KG1 (cell line): Measurements from ENCODE around the gene DPCD.

ENCODE experiments used
- DNase-seq: peaks from one replicate; lab custom pipeline; 2025; lab: John Stamatoyannopoulos, UW

Gene DPCD

DNA sequence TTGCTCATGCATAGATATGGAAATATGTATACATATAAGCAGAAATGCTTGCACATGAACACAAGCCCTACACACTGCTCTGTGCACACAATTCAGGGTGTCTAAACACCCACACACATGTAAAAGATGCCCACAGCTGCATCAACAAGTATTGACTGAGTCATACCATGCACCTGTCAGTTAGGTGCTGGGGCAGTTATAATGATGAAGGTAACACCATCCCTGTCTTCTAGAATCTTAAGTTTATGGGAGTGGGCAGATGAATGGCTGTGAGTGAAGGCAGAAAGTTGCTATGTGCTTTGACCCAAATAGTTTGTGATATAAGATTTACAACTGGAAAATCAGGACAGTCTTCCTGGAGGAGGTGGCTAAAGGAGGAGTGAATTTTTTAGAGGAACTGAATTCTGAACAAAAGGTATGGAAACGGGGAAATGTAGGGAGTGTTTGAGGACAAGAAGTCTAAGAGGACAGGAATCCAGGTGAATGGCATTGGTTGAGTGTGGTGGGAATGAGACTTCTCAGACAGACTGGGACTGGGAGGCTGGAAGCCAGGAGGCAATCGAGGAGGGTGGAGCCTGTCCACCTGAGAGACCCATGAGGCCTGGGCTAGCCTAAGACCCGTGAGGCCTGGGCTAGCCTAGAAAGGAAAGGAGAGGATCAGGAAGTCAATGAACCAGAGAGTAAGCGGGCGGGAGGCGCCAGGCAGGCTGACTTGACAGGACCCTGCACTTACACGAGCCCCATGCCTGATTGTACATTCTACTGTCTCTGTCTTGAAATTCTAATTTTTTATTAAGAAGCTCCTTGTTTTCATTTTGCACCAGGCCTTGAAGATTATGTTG lies 20.7 kb upstream of the DPCD start:
- no peak for DNase-seq

DNA sequence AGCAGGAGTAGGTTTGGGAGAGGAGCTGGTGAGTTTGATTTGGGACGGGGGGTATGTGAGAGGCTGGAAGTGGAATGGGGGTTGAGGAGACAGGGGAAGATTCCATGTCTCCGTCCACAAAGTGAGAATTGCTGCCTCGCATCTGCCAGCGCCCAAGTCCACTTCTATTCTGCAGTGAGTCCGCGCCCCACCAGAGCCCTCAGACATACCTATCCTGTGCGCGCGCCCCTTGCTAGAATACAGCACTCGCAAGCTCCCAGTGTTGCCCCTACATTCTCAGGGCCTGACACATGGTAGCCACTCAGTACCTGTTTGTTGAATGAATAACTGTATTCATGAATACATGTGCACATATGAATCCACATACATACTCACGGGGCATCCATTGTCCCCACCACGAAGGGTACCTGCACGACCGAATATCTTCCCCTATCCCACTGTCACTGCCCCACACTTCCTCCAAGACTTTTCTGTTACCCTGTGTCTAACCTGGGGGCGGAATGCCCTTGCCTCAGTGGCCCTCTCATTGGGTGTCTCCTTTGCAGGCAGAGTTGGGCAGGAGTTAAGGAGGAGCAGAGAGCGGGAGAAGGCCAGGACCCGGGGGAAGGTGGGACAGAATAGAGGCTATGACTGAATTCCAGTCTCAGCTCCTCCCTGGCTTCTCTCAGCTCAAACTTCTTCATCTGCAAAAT lies 19.9 kb upstream of the DPCD start:
- DNase-seq, result no peak

DNA sequence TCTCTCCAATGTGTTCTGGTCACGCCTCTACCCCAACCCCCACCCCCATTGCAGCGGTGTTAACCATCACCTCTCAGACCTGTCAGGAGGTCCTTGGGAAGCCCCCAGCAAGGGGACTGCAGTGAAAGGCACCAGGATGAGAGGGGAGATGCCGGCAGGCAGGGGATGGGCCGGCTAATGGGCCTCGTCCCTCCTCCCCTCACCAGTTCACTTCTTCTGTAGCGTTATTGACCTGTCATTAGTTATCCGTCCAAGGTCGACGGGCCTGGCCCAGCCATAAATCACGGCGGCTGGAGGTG lies 18.8 kb upstream of the DPCD start:
- no peak for DNase-seq

DNA sequence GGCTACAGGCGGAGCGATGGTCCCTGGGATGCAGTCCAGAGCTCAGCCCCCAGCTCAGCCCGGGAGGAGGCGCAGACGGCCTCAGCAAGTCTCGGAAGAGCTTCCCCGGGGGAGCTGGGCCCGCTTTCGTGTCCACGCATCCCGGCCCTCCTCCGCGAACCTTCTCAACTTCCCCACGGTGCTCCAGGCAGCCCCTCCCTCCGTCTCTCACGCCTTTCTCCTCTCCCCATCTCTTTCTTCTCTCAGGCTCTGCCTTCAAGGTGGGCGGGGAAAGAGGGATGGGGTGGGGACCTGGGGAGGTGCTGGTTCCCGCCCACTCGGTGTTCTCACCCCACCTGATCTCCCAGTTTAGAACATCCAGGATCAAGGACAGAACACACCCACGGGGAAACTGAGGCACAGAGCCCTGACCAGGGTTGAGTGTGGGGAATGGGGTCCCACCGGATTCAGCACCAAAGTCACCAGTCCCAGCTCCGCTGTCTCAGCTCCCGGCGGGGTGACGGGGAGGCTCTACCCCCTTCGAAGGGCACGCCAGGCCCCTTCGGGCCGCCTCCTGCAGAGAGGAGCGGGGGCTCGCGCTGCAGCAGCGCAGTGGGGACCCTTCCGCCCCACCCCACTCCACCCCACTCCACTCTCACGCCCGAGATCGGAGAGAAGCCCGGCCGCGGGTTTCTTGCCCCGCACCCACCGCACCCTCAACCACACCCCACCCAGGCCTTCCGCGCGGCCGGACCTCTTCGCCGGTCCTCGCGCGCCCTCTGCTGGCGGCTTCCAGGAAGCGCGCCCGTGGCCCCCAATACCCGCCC lies 18.3 kb upstream of the DPCD start:
- peak; percentile 35 for DNase-seq

GRCh38 chr10:101570428-101571270 lies 17.5 kb upstream of the DPCD start:
- no peak for DNase-seq

DNA sequence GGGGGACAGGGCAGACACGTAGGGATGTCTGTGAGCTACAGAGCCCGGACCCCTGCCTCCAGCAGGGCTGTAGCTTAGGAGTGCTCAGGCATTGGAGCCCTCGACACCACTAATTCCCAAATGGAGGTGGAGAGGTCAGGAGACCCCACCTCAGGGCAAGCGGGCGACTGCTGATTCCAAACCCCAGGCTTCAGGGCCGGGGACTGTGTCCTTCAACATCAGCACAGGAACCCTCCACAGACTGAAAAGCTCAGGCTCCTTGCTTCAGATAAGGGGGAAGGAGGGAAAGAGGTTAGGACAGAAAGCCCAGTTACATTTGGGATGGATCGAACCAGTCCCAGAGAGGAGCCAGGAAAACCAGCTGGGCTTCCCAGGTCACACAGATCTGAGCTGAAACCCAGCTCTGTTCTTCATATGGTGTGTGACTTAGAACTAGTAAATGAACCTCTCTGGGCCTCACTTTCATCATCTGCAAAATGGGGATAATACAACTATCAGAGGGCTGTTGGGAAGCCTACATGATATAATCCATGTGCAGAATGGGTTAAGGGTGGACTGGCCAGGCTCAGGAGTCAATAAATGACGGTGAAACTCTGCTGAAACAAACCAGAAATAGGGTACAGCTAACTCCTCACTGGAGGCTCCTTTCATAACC lies 16.7 kb upstream of the DPCD start:
- no peak for DNase-seq

DNA sequence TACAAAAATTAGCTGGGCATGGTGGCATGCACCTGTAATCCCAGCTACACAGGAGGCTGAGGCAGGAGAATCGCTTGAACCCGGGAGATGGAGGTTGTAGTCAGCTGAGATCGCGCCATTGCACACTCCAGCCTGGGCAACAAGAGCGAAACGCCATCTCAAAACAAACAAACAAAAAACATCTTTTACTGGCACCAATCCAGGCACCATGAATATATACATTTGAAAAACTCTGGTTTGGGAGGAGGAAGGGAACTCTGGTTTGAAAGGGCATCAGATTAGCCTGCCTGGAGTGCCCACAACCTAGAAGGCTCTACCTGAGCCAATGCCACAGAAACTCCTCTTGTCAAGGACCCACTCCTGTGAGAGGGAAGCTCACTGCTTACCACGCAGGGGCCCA lies 16.0 kb upstream of the DPCD start:
- DNase-seq, result no peak

- no peak for DNase-seq
These were observed 15.3 kb upstream of the DPCD start for GRCh38 chr10:101572785-101573184.

DNA sequence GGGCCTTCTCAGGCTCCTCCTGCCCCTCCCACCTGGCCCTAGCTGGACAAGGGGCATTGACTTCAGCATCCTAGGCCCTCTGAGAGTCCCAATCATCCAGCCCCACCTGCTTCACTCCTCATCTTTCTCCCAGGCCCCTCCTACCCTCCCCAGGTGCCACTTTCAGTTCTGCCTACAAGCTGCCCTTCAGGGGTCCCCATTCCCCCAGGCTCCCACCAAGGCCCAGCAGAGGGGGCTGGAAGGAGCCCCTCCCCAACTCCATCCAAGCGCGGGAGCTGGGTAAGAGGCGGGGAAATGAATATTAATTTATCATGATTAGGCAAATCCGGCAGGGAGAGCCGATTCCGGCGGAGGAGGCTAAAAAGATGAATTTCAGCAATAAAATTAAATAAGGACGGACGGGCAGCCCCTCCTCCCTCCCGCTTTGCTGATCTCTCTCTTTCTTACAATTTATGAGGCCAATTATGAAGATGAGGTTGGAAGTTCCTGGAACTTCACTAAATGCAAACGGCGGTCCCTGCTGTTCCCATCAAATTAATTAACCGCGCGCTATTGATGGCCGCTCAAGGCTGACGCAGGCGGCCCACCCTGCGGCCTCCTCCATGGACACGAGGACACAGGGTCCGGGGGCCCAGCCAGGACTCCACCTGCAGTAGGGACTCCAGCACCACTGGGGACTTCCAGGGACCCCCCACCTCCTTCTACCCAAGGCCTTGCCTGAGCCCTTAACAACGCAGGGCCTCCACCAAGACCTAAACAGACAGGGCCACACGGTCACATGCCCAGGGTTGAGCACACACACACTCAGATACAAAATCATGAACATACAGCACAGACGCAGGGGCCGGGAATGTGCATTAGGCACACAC lies 14.0 kb upstream of the DPCD start:
- no peak for DNase-seq

GRCh38 chr10:101575091-101575490 lies 13.0 kb upstream of the DPCD start:
- DNase-seq, result no peak

- DNase-seq, result no peak
These were observed 12.4 kb upstream of the DPCD start for GRCh38 chr10:101575580-101576210.

DNA sequence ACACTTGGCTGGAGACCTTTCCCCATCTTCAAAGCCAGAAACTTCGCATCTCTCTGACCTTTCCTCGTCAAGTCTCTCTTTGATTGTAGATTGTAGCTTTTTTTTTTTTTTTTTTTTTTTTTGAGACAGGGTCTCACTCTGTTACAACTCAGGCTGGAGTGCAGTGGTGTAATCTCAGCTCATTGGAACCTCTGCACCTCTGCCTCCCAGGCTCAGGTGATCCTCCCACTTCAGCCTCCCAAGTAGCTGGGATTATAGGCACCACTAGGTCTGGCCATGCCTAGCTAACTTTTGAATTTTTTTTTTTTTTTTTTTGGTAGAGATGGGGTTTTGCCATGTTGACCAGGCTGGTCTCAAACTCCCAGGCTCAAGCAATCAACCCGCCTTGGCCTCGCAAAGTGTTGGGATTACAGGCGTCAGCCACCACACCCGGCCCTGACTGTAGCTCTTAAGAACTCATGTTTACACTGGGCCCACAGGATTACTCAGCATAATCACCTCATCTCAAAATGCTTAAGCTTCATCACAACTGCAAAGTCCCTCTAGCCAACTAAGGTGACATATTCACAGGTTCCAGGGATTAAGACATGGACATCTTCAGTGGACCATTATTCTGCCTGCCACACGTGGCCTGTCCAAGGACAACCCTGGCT lies 11.8 kb upstream of the DPCD start:
- no peak for DNase-seq

DNA sequence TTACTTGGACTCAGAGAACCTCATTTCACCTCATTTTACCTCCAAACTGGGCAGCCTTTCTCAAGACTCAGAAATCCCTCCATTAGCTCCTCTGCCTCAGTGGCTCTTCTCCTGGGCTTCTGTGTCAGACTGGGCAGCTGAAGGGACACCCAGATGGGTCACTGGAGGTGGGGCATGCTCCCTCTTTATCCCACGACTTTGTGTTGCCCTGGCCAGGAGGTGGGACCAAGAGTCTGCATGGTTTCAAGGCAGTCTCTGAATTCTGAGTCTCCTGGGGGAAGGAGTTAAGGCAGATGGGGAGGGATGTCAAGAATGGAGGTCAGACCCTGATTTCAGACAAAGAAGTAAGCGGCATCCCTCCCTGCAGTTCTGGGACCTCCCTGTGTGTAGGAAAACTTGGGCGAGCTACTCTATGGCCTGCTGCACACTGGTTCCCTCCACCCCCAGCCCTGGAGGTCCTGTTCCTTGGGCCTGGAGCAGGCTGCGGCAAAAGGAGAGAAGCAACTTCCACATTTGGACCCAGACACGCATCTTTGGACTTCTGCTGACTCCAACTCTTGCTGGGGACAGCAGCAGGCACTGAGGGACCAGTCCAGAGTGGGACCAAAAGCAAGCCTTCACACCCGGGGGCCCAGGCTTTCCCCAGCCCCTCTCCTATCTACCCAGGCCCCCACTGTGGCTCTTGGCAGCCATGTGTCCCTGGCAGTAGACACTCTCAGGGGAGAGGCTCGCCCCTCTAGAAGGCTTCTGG lies 10.8 kb upstream of the DPCD start:
- no peak for DNase-seq

DNA sequence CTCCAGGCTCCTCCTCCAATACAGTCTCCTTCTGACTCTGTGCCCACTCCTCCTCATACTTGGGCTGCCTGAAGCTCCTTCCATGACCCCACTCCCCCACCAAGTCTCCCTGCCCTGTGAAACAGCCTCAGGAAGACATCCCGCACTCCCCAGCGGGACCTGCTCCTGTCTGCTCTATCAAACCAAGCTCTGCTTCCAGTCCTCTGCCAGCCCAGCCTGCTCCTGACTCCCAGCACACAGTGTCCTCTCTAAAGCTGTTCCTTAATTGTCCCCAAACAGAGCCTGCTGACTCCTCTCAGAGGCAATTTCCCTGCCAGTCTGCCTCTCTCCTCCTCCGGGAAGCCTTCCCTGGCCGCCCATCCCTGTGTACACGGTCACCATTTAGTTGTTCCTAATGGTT lies 9.9 kb upstream of the DPCD start:
- no peak for DNase-seq

GRCh38 chr10:101578803-101579515 lies 9.2 kb upstream of the DPCD start:
- no peak for DNase-seq

GRCh38 chr10:101579516-101579870 lies 8.6 kb upstream of the DPCD start:
- no peak for DNase-seq

DNA sequence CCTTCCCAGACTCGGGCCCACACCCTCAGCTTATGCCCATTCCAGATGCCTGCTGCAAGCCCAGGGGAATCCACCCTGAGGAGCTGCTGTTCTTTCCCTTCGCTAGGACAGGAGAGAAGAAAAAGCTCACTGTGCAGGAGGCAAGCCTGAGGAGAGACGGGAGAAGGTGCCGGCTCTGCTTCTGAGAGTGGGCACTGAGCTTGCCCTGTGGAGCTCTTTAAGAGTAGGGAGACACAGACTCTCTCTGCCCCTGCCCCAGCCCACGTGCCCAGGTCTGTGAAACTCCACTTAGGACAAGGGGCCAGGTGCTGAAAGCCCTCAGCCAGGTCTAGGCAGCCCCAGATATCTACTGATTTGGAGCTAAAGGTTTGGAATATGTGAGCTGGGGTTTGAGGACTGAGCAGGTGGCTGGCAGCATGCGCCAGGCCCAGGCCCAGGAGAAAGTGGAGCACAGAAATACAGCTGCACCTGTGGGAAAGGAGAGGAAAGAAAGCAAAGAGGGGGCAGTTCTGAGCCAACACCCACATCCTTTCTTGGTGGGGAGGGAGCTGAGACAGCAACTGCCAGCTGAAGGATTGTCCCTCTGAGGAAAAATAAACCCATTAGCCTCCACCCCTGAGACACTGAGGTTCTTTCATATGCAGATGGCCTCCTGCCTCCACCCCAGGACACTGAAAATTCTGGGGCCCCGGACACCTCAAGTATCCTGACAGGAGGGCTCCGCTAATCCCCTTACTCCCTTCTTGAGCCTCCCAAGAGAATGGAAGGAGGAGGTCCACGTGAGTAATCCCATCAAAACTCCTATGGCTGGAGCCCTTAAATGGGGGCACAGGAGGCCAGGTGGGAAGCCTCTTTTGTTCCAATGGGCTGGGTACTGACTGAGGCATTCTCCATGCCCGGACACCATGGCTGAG lies 7.4 kb upstream of the DPCD start:
- DNase-seq, result no peak
